ENCODE measurements around the gene PLD1.

DNA sequence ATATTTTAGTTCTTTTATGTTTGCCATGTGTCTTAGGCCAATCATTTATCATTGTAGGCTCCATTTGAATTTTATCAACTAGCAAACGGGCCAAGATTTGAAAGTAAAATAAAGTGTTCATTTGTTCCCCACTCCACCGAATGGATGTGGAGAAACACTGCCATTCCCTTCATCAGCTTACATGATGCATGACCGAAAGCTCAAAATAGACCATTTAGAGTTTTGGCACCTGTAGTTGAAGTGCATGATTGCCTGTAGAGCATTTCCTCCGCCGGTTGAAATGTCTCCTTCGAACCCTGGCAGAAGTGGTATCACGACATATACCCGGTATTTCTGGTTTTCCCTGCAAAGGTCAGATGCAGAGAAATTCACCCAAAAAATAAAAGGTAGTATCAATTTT, 165.6 kb downstream of the PLD1 start:
- TF ChIP-seq, protein P1, sequence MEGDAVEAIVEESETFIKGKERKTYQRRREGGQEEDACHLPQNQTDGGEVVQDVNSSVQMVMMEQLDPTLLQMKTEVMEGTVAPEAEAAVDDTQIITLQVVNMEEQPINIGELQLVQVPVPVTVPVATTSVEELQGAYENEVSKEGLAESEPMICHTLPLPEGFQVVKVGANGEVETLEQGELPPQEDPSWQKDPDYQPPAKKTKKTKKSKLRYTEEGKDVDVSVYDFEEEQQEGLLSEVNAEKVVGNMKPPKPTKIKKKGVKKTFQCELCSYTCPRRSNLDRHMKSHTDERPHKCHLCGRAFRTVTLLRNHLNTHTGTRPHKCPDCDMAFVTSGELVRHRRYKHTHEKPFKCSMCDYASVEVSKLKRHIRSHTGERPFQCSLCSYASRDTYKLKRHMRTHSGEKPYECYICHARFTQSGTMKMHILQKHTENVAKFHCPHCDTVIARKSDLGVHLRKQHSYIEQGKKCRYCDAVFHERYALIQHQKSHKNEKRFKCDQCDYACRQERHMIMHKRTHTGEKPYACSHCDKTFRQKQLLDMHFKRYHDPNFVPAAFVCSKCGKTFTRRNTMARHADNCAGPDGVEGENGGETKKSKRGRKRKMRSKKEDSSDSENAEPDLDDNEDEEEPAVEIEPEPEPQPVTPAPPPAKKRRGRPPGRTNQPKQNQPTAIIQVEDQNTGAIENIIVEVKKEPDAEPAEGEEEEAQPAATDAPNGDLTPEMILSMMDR (IDR thresholded peaks at IDR 0.05) = no peak
- TF ChIP-seq POLR2A (IDR thresholded peaks at IDR 0.05) = no peak

All from right lobe of liver (tissue), 4 donors.